ENCODE measurements around the gene CANT1.

Gene CANT1

DNA sequence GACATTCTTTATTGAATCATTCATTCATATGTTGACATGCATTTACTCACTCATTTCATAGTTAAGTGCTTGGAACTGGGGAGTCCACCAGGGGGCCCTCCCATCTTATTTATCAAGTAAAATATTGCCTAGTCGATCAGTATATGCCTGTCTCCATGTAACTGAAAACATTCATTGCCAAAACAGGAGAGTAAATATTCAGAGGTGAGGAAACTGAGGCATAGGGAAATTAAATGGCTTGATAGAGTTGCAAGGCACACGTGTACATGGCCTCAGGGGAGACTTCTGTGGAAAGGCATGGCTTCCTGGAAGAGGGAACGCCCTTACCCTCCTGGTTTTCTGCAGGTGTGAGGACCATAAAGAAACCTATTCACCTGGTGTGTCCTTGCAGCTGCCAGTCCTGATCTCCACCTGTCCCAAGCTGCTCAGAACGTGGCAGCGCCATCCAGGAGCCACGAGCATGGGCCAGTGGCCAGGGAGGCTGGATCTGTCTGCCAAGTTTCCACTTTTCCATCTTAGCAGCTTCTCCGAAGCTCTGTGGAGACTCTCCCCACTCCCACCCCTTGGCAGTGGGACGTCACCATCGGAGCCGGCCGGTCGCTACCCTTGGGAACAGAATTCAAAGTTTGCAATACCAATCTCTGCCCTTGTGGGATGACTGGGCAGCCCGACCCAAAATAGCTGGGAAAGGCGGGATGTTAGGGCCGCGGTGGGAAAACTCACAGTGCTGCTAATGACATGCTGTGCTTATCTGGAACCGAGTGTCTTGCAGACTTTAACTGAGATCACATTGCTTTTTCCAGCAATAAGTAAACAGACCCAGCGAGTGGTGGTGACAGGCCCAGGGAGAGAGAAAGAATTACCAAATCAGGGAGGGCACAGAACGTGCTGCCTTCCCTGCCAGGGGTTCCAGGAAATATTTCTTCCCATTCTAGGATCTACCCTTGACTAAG, 10.3 kb upstream of the CANT1 start:
- DNase-seq (ENCODE audit: low read depth): peak; percentile 66
- no peak overlapping the region for H3K4me3 ChIP-seq (ENCODE audit: low read depth, low read length)
- TF ChIP-seq, protein P1, sequence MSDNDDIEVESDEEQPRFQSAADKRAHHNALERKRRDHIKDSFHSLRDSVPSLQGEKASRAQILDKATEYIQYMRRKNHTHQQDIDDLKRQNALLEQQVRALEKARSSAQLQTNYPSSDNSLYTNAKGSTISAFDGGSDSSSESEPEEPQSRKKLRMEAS (IDR thresholded peaks at IDR 0.05; ENCODE audit: low read depth, low read length): no peak
- TF ChIP-seq, protein P2, sequence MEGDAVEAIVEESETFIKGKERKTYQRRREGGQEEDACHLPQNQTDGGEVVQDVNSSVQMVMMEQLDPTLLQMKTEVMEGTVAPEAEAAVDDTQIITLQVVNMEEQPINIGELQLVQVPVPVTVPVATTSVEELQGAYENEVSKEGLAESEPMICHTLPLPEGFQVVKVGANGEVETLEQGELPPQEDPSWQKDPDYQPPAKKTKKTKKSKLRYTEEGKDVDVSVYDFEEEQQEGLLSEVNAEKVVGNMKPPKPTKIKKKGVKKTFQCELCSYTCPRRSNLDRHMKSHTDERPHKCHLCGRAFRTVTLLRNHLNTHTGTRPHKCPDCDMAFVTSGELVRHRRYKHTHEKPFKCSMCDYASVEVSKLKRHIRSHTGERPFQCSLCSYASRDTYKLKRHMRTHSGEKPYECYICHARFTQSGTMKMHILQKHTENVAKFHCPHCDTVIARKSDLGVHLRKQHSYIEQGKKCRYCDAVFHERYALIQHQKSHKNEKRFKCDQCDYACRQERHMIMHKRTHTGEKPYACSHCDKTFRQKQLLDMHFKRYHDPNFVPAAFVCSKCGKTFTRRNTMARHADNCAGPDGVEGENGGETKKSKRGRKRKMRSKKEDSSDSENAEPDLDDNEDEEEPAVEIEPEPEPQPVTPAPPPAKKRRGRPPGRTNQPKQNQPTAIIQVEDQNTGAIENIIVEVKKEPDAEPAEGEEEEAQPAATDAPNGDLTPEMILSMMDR (IDR thresholded peaks at IDR 0.05; ENCODE audit: low read depth, low read length): peak; percentile 51

- no peak for DNase-seq (ENCODE audit: low read depth)
- H3K4me3 ChIP-seq (ENCODE audit: low read depth, low read length): no peak overlapping the region
- TF ChIP-seq, protein P1 (IDR thresholded peaks at IDR 0.05; ENCODE audit: low read depth, low read length): no peak
- TF ChIP-seq POLR2A (IDR thresholded peaks at IDR 0.05; ENCODE audit: extremely low read depth, insufficient read length) (no peak), MYC (IDR thresholded peaks at IDR 0.05; ENCODE audit: low read depth, low read length) (no peak)
- TF ChIP-seq, protein P2 (IDR thresholded peaks at IDR 0.05; ENCODE audit: low read depth, low read length): no peak
Measured at GRCh38 chr17:79019261-79019631, 9.7 kb upstream of the CANT1 start.

DNA sequence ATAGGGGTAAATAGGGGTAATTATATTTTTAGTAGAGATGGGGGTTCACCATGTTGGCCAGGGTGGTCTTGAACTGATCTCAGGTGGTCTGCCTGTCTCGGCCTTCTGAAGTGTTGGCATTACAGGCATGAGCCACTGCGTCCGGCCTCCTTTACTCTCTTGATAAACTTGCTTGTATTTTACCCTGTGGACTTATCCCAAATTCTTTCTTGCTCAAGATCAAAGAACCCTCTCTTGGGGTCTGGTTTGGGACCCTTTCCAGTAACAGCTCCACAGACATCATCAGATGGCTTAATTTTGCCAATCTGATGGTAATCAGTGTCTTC, 8.8 kb upstream of the CANT1 start:
- no peak for DNase-seq (ENCODE audit: low read depth)
- no peak for TF ChIP-seq POLR2A (IDR thresholded peaks at IDR 0.05; ENCODE audit: extremely low read depth, insufficient read length)
- TF ChIP-seq, protein P2 (IDR thresholded peaks at IDR 0.05; ENCODE audit: low read depth, low read length): no peak
- TF ChIP-seq MYC (IDR thresholded peaks at IDR 0.05; ENCODE audit: low read depth, low read length): no peak
- TF ChIP-seq, protein P1 (IDR thresholded peaks at IDR 0.05; ENCODE audit: low read depth, low read length): no peak

GRCh38 chr17:79017546-79018369, 8.2 kb upstream of the CANT1 start:
- DNase-seq (ENCODE audit: low read depth): no peak
- TF ChIP-seq, protein P2 (IDR thresholded peaks at IDR 0.05; ENCODE audit: low read depth, low read length): no peak
- TF ChIP-seq, protein P1 (IDR thresholded peaks at IDR 0.05; ENCODE audit: low read depth, low read length): no peak
- TF ChIP-seq POLR2A (IDR thresholded peaks at IDR 0.05; ENCODE audit: extremely low read depth, insufficient read length) (no peak), MYC (IDR thresholded peaks at IDR 0.05; ENCODE audit: low read depth, low read length) (no peak)
- H3K4me3 ChIP-seq (ENCODE audit: low read depth, low read length): no peak overlapping the region

More for the DNA sequence above, 8.8 kb upstream of the CANT1 start:
- no peak overlapping the region for H3K4me3 ChIP-seq (ENCODE audit: low read depth, low read length)

DNA sequence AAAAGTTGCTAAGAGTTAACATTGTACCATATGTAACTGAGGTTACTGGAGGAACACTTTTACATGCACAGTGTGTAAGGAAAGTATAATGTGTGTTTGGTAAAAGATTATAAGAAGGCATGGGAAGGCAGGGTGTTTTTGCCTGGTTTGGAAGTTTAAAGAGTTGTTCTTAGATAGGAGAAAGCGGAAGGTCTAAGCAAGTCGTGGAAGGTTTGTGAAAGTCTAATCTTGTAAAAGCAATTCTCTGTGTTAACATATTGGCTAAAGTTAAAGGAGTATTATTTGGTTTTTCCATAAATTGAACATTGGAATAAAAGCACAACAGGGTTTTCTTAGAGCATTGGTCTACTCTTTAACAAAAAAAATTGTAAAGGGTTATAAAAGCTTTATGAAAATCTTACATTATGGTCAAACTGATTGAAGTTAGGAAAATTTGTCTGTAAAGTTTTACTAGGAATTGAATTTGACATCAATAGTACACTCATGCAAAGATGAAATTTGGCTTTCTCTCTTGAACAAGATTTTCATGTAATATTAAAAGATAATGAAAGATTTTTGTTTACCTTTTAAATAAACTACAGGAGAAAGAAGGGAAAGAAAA, 4.7 kb upstream of the CANT1 start:
- H3K4me3 ChIP-seq (ENCODE audit: low read depth, low read length): no peak overlapping the region
- TF ChIP-seq, protein P1 (IDR thresholded peaks at IDR 0.05; ENCODE audit: low read depth, low read length): no peak
- no peak for TF ChIP-seq POLR2A (IDR thresholded peaks at IDR 0.05; ENCODE audit: extremely low read depth, insufficient read length)
- no peak for TF ChIP-seq MYC (IDR thresholded peaks at IDR 0.05; ENCODE audit: low read depth, low read length)
- TF ChIP-seq, protein P2 (IDR thresholded peaks at IDR 0.05; ENCODE audit: low read depth, low read length): no peak
- DNase-seq (ENCODE audit: low read depth): no peak

All from NB4 (cell line).